ENCODE measurements around the gene POU2AF1. TPM values are rescaled to one million over a fixed set of nuclear protein-coding genes. Genes with fewer than 3 reads are reported as not detected.

Gene POU2AF1
- total and polyA plus RNA-seq, 2 of the 8 experiments (the other 6 are each of a cell fraction or from before 2014, with no cell fraction given), result not detected

GRCh38 chr11:111349191-111349695 is 29.8 kb downstream of the POU2AF1 start:
- POLR2A ChIA-PET (ENCODE audit: partially characterized antibody), result no interaction called here
- H3K79me1 ChIP-seq (ENCODE audit: low read depth, low read length), result no peaks in the 10 kb centered on the region
- no peak overlapping the region for H4K91ac ChIP-seq (replicated peaks; ENCODE audit: insufficient read length, low read length)
- H3K23me2 ChIP-seq (ENCODE audit: low read depth, low read length), result no peaks in the 10 kb centered on the region; the same call in 1 of the 2 replicates
- H2BK20ac ChIP-seq (ENCODE audit: low read length), result no peak overlapping the region
- H2BK15ac ChIP-seq (ENCODE audit: low read length), result no peak overlapping the region
- no peaks in the 10 kb centered on the region for H3K9me3 ChIP-seq (ENCODE audit: insufficient read depth in 2 of 2, low read depth in 1 of 2, low read length in 1 of 2)
- no peak overlapping the region for H2BK120ac ChIP-seq (replicated peaks; ENCODE audit: low read depth, low read length)
- FAIRE-seq (no peak), DNase-seq (ENCODE audit: low read depth in 1 of 2, low spot score in 2 of 2) (no peak)
- H3K79me2 ChIP-seq (ENCODE audit: control insufficient read depth in 1 of 2, insufficient read depth in 2 of 2, low read length in 2 of 2), result no peaks in the 10 kb centered on the region
- no peak overlapping the region for H2AFZ ChIP-seq (ENCODE audit: low read length)
- no peak overlapping the region for H3K23ac ChIP-seq (ENCODE audit: insufficient read length)
- H3K36me3 ChIP-seq (ENCODE audit: control insufficient read depth in 2 of 4, insufficient read depth in 4 of 4, low read length in 3 of 4), result no peaks in the 10 kb centered on the region
- no peaks in the 10 kb centered on the region for H4K20me1 ChIP-seq (replicated peaks in 1 of 2; ENCODE audit: control insufficient read depth in 1 of 2, insufficient read depth in 2 of 2, low read length in 2 of 2)
- H3K56ac ChIP-seq (replicated peaks; ENCODE audit: insufficient read length, low read depth, low read length), result no peak overlapping the region
- no peak overlapping the region for H3K27ac ChIP-seq (ENCODE audit: low read depth, low read length)
- H3K9ac ChIP-seq (replicated peaks in 1 of 4; ENCODE audit: extremely low read depth in 1 of 4, low read depth in 3 of 4, low read length in 3 of 4), result no peak overlapping the region
- no peak overlapping the region for H2BK12ac ChIP-seq (ENCODE audit: low read depth, low read length)
- H3K4me3 ChIP-seq (ENCODE audit: extremely low read depth in 1 of 4, insufficient read depth in 2 of 4, low read depth in 3 of 4, low read length in 4 of 4), result no peak overlapping the region
- H2AK5ac ChIP-seq (ENCODE audit: low read depth, low read length), result no peak overlapping the region
- no peak overlapping the region for H3K4ac ChIP-seq (replicated peaks; ENCODE audit: insufficient read length, low read depth, low read length)
- CTCF ChIA-PET (ENCODE audit: partially characterized antibody), result interaction anchor here (0.8 kb wide), 1 partner anchor 18 kb away, joined by 3 read pairs; no protein-coding TSS in a partner anchor
- 45% methylated on average over 2 of the region's 2 CpGs; no CpG with 5 or more reads in 1 of the 2 experiments for WGBS, 2 experiments (ENCODE audit: extremely low coverage in 1 of 2, insufficient coverage in 1 of 2, insufficient read length in 1 of 2, insufficient replicate concordance in 2 of 2, low coverage in 1 of 2, low lambda C conversion rate in 2 of 2, missing lambda C conversion rate in 1 of 2)
- no peak overlapping the region for H3K14ac ChIP-seq (ENCODE audit: insufficient read length)
- H3K4me2 ChIP-seq (ENCODE audit: insufficient read depth in 1 of 2, low read depth in 2 of 2, low read length in 2 of 2), result no peak overlapping the region
- no peak overlapping the region for H3K18ac ChIP-seq (ENCODE audit: extremely low read depth, low read length)
- no peaks in the 10 kb centered on the region for H3K27me3 ChIP-seq (replicated peaks in 1 of 4; ENCODE audit: control insufficient read depth in 3 of 4, extremely low read depth in 1 of 4, insufficient read depth in 3 of 4, low read length in 3 of 4)
- peaks cover 0 to 3% (median 0%) of the 10 kb centered on the region in 4 experiments; a peak in 1 of 7 replicates for H3K4me1 ChIP-seq (replicated peaks in 1 of 4; ENCODE audit: control insufficient read depth in 3 of 4, insufficient read depth in 4 of 4, low read length in 3 of 4)
- no peak overlapping the region for H2BK5ac ChIP-seq (ENCODE audit: low read depth, low read length)
- H4K5ac ChIP-seq (ENCODE audit: insufficient read length, low read depth, low read length), result no peak overlapping the region
- H4K8ac ChIP-seq (ENCODE audit: extremely low read depth, insufficient read depth, low read length), result no peak overlapping the region
- TF ChIP-seq JUN (IDR thresholded peaks at IDR 0.05; ENCODE audit: low read depth, low read length) (no peak), CHD1 (IDR thresholded peaks at IDR 0.05; ENCODE audit: low read depth, low read length) (no peak), JUND (IDR thresholded peaks at IDR 0.05; ENCODE audit: low read length) (no peak), POLR2A (IDR thresholded peaks at IDR 0.05; ENCODE audit: control extremely low read depth in 1 of 2, low read depth in 2 of 2, low read length in 2 of 2) (no peak), KDM1A (IDR thresholded peaks at IDR 0.05; ENCODE audit: borderline replicate concordance, low read length) (no peak), BACH1 (IDR thresholded peaks at IDR 0.05; ENCODE audit: low read length) (no peak), KDM5A (IDR thresholded peaks at IDR 0.05; ENCODE audit: low read length) (no peak), PHF8 (conservative IDR thresholded peaks at IDR 0.05; ENCODE audit: low read depth, low read length) (no peak), E2F6 (IDR thresholded peaks at IDR 0.05) (no peak), CHD2 (IDR thresholded peaks at IDR 0.05; ENCODE audit: low read length) (no peak), KDM4A (IDR thresholded peaks at IDR 0.05; ENCODE audit: low read depth, low read length, severe bottlenecking) (no peak), CTCF (IDR thresholded peaks at IDR 0.05; ENCODE audit: control extremely low read depth in 1 of 3, insufficient read depth in 1 of 3, low read depth in 1 of 3, low read length in 3 of 3) (no peak)

All from H1 (cell line).